SW 1271 (cell line): ENCODE data around the gene NSD2.
"Not testable (repeated sequence)": the region's sequence is repeated elsewhere in the genome, so short reads cannot be mapped to it uniquely, and the experiment has no call there.

Experiments used
- DNase-seq, 2 experiments: peaks; one replicate each; lab custom pipeline; 2025; lab: John Stamatoyannopoulos, UW

NSD2 gene

GRCh38 chr4:2006956-2007653, 135.9 kb downstream of the NSD2 start:
- no peak for DNase-seq

- no peak for DNase-seq
Observed at GRCh38 chr4:2007804-2008670, 136.8 kb downstream of the NSD2 start.

- no peak for DNase-seq
Observed at GRCh38 chr4:2008671-2008920, 137.4 kb downstream of the NSD2 start.

GRCh38 chr4:2008921-2009650, 137.9 kb downstream of the NSD2 start, which contains the start of gene NELFA:
Gene NELFA, minus strand, starts transcription at chr4:2008974. Its CDS starts 15 bp downstream, at chr4:2008959.
- DNase-seq, result peak; percentile 76 to 89

GRCh38 chr4:2009651-2010233, 138.5 kb downstream of the NSD2 start:
- DNase-seq, result peak in 1 of 2 experiments; percentile 45

- no peak for DNase-seq
Observed at GRCh38 chr4:2011583-2011982, 140.4 kb downstream of the NSD2 start.

- DNase-seq, result no peak
Observed at GRCh38 chr4:2015008-2015407, 143.8 kb downstream of the NSD2 start.

GRCh38 chr4:2021358-2022018, 150.3 kb downstream of the NSD2 start:
- DNase-seq, result not testable (repeated sequence)

- DNase-seq, result no peak
Observed at GRCh38 chr4:2024683-2025082, 153.5 kb downstream of the NSD2 start.

GRCh38 chr4:2025817-2026216, 154.6 kb downstream of the NSD2 start:
- DNase-seq, result no peak

GRCh38 chr4:2027120-2027519, 155.9 kb downstream of the NSD2 start:
- DNase-seq, result not testable (repeated sequence)

GRCh38 chr4:2031161-2031560, 160.0 kb downstream of the NSD2 start:
- DNase-seq, result not testable (repeated sequence)
